WTC11 (cell line): Measurements from ENCODE around the gene PGRMC2. TPM values are rescaled to one million over a fixed set of nuclear protein-coding genes. Genes with fewer than 3 reads are reported as not detected.

Experiments
- ATAC-seq: fragments of 200-7000 bp; cut with Tn5 transposase; 2 replicates; pipeline ENCODE4 v1.10.0; 2021; ENCODE audit warnings: mild to moderate bottlenecking, moderate library complexity
- CTCF ChIA-PET: fragments of 300-600 bp; sonication (Branson Sonifier 250); formaldehyde crosslinking; loops from one replicate; lab custom pipeline; 2021; ENCODE audit warnings: antibody characterized with exemption; lab: Charles Lee
- POLR2A ChIA-PET: fragments of 350-600 bp; sonication (Branson Sonifier 250); formaldehyde crosslinking; loops from one replicate; lab custom pipeline; 2021; ENCODE audit warnings: antibody characterized with exemption; lab: Charles Lee
- DNase-seq: peaks from one replicate; pipeline ENCODE4 v3.0.0; 2021; ENCODE audit warnings: low spot score
- H3K27ac Mint-ChIP-seq: 2 replicates; pipeline ENCODE4 v1.8.0; 2021; ENCODE audit warnings: mixed read lengths
- H3K27me3 Mint-ChIP-seq: 2 replicates; pipeline ENCODE4 v1.8.0; 2021; ENCODE audit warnings: low read depth, mild to moderate bottlenecking, moderate library complexity, mixed read lengths
- H3K36me3 Mint-ChIP-seq: 2 replicates; pipeline ENCODE4 v1.8.0; 2021; ENCODE audit warnings: mixed read lengths
- H3K4me1 Mint-ChIP-seq: 2 replicates; pipeline ENCODE4 v1.8.0; 2022; ENCODE audit warnings: mixed read lengths
- H3K4me3 Mint-ChIP-seq: 2 replicates; pipeline ENCODE4 v1.8.0; 2021; ENCODE audit warnings: mild to moderate bottlenecking, moderate library complexity, mixed read lengths
- H3K9me3 Mint-ChIP-seq: 2 replicates; pipeline ENCODE4 v1.8.0; 2021; ENCODE audit warnings: mixed read lengths
- CREM ChIP-seq: sonication (generic); formaldehyde crosslinking; IDR thresholded peaks from 2 replicates; pipeline ENCODE4 v1.8.1; 2022; ENCODE audit warnings: mild to moderate bottlenecking, missing genetic modification reagents, moderate library complexity
- E2F4 ChIP-seq: sonication (generic); formaldehyde crosslinking; IDR thresholded peaks from 2 replicates; pipeline ENCODE4 v1.8.1; 2022; ENCODE audit warnings: low read depth, mild to moderate bottlenecking, moderate library complexity, missing genetic modification reagents, borderline replicate concordance
- E2F5 ChIP-seq: sonication (generic); formaldehyde crosslinking; IDR thresholded peaks from 2 replicates; pipeline ENCODE4 v1.8.1; 2022; ENCODE audit warnings: mild to moderate bottlenecking, moderate library complexity, missing genetic modification reagents
- ELF4 ChIP-seq: sonication (generic); formaldehyde crosslinking; IDR thresholded peaks from 2 replicates; pipeline ENCODE4 v1.8.1; 2022; ENCODE audit warnings: low read depth, mild to moderate bottlenecking, moderate library complexity, missing genetic modification reagents
- FOXK1 ChIP-seq: sonication (generic); formaldehyde crosslinking; IDR thresholded peaks from 2 replicates; pipeline ENCODE4 v1.8.0; 2022; ENCODE audit warnings: mild to moderate bottlenecking, moderate library complexity, missing genetic modification reagents
- GRHL2 ChIP-seq: fragments of 250-450 bp; sonication (Bioruptor Pico); IDR thresholded peaks from 2 replicates; pipeline ENCODE4 v1.8.0; 2022; ENCODE audit warnings: mild to moderate bottlenecking, moderate library complexity; ENCODE audit not compliant: insufficient replicate concordance, severe bottlenecking
- JUN ChIP-seq: sonication (generic); formaldehyde crosslinking; IDR thresholded peaks from 2 replicates; pipeline ENCODE4 v1.8.0; 2023; ENCODE audit warnings: mild to moderate bottlenecking, missing genetic modification reagents
- MAX ChIP-seq: sonication (generic); formaldehyde crosslinking; IDR thresholded peaks from 2 replicates; pipeline ENCODE4 v1.8.0; 2022; ENCODE audit warnings: mild to moderate bottlenecking, missing genetic modification reagents
- MXD4 ChIP-seq: fragments of 250-450 bp; sonication (Bioruptor Pico); IDR thresholded peaks from 2 replicates; pipeline ENCODE4 v1.8.0; 2021; ENCODE audit warnings: mild to moderate bottlenecking, moderate library complexity, borderline replicate concordance
- NFATC4 ChIP-seq: fragments of 250-450 bp; sonication (Bioruptor Pico); IDR thresholded peaks from 2 replicates; pipeline ENCODE4 v1.9.0; 2021; ENCODE audit warnings: mild to moderate bottlenecking
- NR1H2 ChIP-seq: sonication (generic); formaldehyde crosslinking; IDR thresholded peaks from 2 replicates; pipeline ENCODE4 v1.9.0; 2021; ENCODE audit warnings: mild to moderate bottlenecking, moderate library complexity, missing genetic modification reagents
- NR2C2 ChIP-seq: sonication (generic); formaldehyde crosslinking; IDR thresholded peaks from 2 replicates; pipeline ENCODE4 v1.8.0; 2022; ENCODE audit warnings: mild to moderate bottlenecking, missing genetic modification reagents
- NR3C1 ChIP-seq: sonication (generic); formaldehyde crosslinking; conservative IDR thresholded peaks from 2 replicates; pipeline ENCODE4 v1.8.1; 2023; ENCODE audit warnings: low read depth, mild to moderate bottlenecking, missing genetic modification reagents
- PRRX2 ChIP-seq: fragments of 250-450 bp; sonication (Bioruptor Pico); IDR thresholded peaks from 2 replicates; pipeline ENCODE4 v1.8.0; 2021; ENCODE audit warnings: mild to moderate bottlenecking
- RELA ChIP-seq: sonication (generic); formaldehyde crosslinking; IDR thresholded peaks from 2 replicates; pipeline ENCODE4 v1.8.1; 2022; ENCODE audit warnings: missing genetic modification reagents, mild to moderate bottlenecking, borderline replicate concordance
- SMAD3 ChIP-seq: sonication (generic); formaldehyde crosslinking; IDR thresholded peaks from 2 replicates; pipeline ENCODE4 v1.8.0; 2022; ENCODE audit warnings: missing genetic modification reagents, mild to moderate bottlenecking, borderline replicate concordance
- TEAD1 ChIP-seq: sonication (generic); formaldehyde crosslinking; IDR thresholded peaks from 2 replicates; pipeline ENCODE4 v1.8.0; 2022; ENCODE audit warnings: mild to moderate bottlenecking, missing genetic modification reagents
- TP53 ChIP-seq: sonication (generic); formaldehyde crosslinking; IDR thresholded peaks from 2 replicates; pipeline ENCODE4 v1.8.1; 2023; ENCODE audit warnings: mild to moderate bottlenecking, missing genetic modification reagents
- ZBTB43 ChIP-seq: sonication (generic); formaldehyde crosslinking; IDR thresholded peaks from 2 replicates; pipeline ENCODE4 v1.8.1; 2023; ENCODE audit warnings: mild to moderate bottlenecking, missing genetic modification reagents
- ZNF263 ChIP-seq: sonication (generic); formaldehyde crosslinking; IDR thresholded peaks from 2 replicates; pipeline ENCODE4 v1.8.1; 2022; ENCODE audit warnings: low read depth, mild to moderate bottlenecking, moderate library complexity, missing genetic modification reagents
- ZNF281 ChIP-seq: sonication (generic); formaldehyde crosslinking; IDR thresholded peaks from 2 replicates; pipeline ENCODE4 v1.8.0; 2023; ENCODE audit warnings: mild to moderate bottlenecking, missing genetic modification reagents
- ZNF317 ChIP-seq: sonication (generic); formaldehyde crosslinking; IDR thresholded peaks from 2 replicates; pipeline ENCODE4 v1.8.1; 2023; ENCODE audit warnings: low read depth, mild to moderate bottlenecking, moderate library complexity, missing genetic modification reagents, borderline replicate concordance
- ZNF396 ChIP-seq: fragments of 250-450 bp; sonication (Bioruptor Pico); IDR thresholded peaks from 2 replicates; pipeline ENCODE4 v1.8.0; 2021; ENCODE audit warnings: mild to moderate bottlenecking, moderate library complexity, borderline replicate concordance
- total RNA-seq: library from RNA; stranded (reverse); gene quantifications from 3 replicates; pipeline ENCODE4 v1.2.3, GENCODE V29; 2021
- TF ChIP-seq, protein P1 (sequence below): fragments of 250-450 bp; sonication (Bioruptor Pico); IDR thresholded peaks from 2 replicates; pipeline ENCODE4 v1.9.0; 2021; ENCODE audit warnings: mild to moderate bottlenecking

PGRMC2 gene
- total RNA-seq, 1 experiment from 2014 or later: 68.2 TPM

- DNase-seq: no peak
- Mint-ChIP-seq H3K4me3 (no peak overlapping the region), H3K9me3 (no peaks in the 10 kb centered on the region), H3K27me3 (no peaks in the 10 kb centered on the region), H3K36me3 (no peaks in the 10 kb centered on the region), H3K4me1 (peaks cover 8% of the 10 kb centered on the region), H3K27ac (no peak overlapping the region)
- ChIA-PET POLR2A (no interaction called here), CTCF (no interaction called here)
- peak; percentile 18; the same call in 1 of the 2 replicates for ATAC-seq
- no peak for TF ChIP-seq ZNF263 (CRISPR knock-in tag)
- no peak for TF ChIP-seq E2F4
- no peak for TF ChIP-seq NFATC4
- no peak for TF ChIP-seq E2F5
- TF ChIP-seq MAX (CRISPR knock-in tag): no peak
- TF ChIP-seq NR2C2: no peak
- TF ChIP-seq, protein P1, sequence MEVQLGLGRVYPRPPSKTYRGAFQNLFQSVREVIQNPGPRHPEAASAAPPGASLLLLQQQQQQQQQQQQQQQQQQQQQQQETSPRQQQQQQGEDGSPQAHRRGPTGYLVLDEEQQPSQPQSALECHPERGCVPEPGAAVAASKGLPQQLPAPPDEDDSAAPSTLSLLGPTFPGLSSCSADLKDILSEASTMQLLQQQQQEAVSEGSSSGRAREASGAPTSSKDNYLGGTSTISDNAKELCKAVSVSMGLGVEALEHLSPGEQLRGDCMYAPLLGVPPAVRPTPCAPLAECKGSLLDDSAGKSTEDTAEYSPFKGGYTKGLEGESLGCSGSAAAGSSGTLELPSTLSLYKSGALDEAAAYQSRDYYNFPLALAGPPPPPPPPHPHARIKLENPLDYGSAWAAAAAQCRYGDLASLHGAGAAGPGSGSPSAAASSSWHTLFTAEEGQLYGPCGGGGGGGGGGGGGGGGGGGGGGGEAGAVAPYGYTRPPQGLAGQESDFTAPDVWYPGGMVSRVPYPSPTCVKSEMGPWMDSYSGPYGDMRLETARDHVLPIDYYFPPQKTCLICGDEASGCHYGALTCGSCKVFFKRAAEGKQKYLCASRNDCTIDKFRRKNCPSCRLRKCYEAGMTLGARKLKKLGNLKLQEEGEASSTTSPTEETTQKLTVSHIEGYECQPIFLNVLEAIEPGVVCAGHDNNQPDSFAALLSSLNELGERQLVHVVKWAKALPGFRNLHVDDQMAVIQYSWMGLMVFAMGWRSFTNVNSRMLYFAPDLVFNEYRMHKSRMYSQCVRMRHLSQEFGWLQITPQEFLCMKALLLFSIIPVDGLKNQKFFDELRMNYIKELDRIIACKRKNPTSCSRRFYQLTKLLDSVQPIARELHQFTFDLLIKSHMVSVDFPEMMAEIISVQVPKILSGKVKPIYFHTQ (CRISPR knock-in tag): no peak
- no peak for TF ChIP-seq FOXK1 (CRISPR knock-in tag)
- no peak for TF ChIP-seq RELA (CRISPR knock-in tag)
- no peak for TF ChIP-seq ZNF317 (CRISPR knock-in tag)
- TF ChIP-seq CREM (CRISPR knock-in tag): no peak
- no peak for TF ChIP-seq MXD4 (CRISPR knock-in tag)
- no peak for TF ChIP-seq PRRX2 (CRISPR knock-in tag)
- no peak for TF ChIP-seq SMAD3 (CRISPR knock-in tag)
- no peak for TF ChIP-seq JUN (CRISPR knock-in tag)
Observed at GRCh38 chr4:128328106-128328505, 40.5 kb upstream of the PGRMC2 start.

GRCh38 chr4:128323401-128323800 is 35.8 kb upstream of the PGRMC2 start:
- CTCF ChIA-PET: no interaction called here
- H3K4me3 Mint-ChIP-seq: no peak overlapping the region
- DNase-seq (no peak), ATAC-seq (no peak)
- no peak overlapping the region for H3K27ac Mint-ChIP-seq
- H3K9me3 Mint-ChIP-seq: no peaks in the 10 kb centered on the region
- peaks cover 8% of the 10 kb centered on the region for H3K4me1 Mint-ChIP-seq
- H3K27me3 Mint-ChIP-seq: no peaks in the 10 kb centered on the region
- POLR2A ChIA-PET: no interaction called here
- no peaks in the 10 kb centered on the region for H3K36me3 Mint-ChIP-seq
- TF ChIP-seq, protein P1 (CRISPR knock-in tag): no peak
- no peak for TF ChIP-seq ZBTB43 (CRISPR knock-in tag)
- no peak for TF ChIP-seq TEAD1
- no peak for TF ChIP-seq ZNF281 (CRISPR knock-in tag)
- TF ChIP-seq ZNF396: no peak
- TF ChIP-seq TP53 (CRISPR knock-in tag): no peak
- no peak for TF ChIP-seq NR3C1 (CRISPR knock-in tag)
- TF ChIP-seq NR1H2 (CRISPR knock-in tag): no peak
- TF ChIP-seq ELF4 (CRISPR knock-in tag): no peak
- TF ChIP-seq GRHL2 (CRISPR knock-in tag): no peak
